Type B pancreatic cell (in vitro differentiated cells): Measurements from ENCODE around the gene BBS2. TPM values are rescaled to one million over a fixed set of nuclear protein-coding genes. Genes with fewer than 3 reads are reported as not detected.

Experiments
- DNase-seq: peaks from one replicate; pipeline ENCODE4 v3.0.0; 2021; ENCODE audit warnings: mixed read lengths; ENCODE audit not compliant: unreplicated experiment; ENCODE audit errors: extremely low spot score
- H3K27ac Mint-ChIP-seq: 2 replicates; pipeline ENCODE4 v1.8.0; 2021; ENCODE audit warnings: mild to moderate bottlenecking, mixed read lengths
- H3K27me3 Mint-ChIP-seq: 2 replicates; pipeline ENCODE4 v1.8.0; 2021; ENCODE audit warnings: mixed read lengths
- H3K36me3 Mint-ChIP-seq: 2 replicates; pipeline ENCODE4 v1.8.0; 2021; ENCODE audit warnings: mixed read lengths
- H3K4me1 Mint-ChIP-seq: one replicate; pipeline ENCODE4 v1.8.0; 2021; ENCODE audit warnings: mixed read lengths; ENCODE audit not compliant: unreplicated experiment
- H3K4me3 Mint-ChIP-seq: 2 replicates; pipeline ENCODE4 v1.8.0; 2021; ENCODE audit warnings: mild to moderate bottlenecking, mixed read lengths
- H3K9me3 Mint-ChIP-seq: 2 replicates; pipeline ENCODE4 v1.8.0; 2021; ENCODE audit warnings: mixed read lengths
- total RNA-seq: library from RNA; stranded (reverse); gene quantifications from 2 replicates; pipeline ENCODE4 v1.2.1, GENCODE V29; 2021; ENCODE audit warnings: low replicate concordance
- TF ChIP-seq, protein P1 (sequence below): fragments of 200-600 bp; sonication (generic); conservative IDR thresholded peaks from 2 replicates; pipeline ENCODE4 v1.5.0; 2021; ENCODE audit warnings: antibody characterized with exemption, mild to moderate bottlenecking

Gene BBS2
- total RNA-seq, 1 donor from 2014 or later = 39.6 TPM

DNA sequence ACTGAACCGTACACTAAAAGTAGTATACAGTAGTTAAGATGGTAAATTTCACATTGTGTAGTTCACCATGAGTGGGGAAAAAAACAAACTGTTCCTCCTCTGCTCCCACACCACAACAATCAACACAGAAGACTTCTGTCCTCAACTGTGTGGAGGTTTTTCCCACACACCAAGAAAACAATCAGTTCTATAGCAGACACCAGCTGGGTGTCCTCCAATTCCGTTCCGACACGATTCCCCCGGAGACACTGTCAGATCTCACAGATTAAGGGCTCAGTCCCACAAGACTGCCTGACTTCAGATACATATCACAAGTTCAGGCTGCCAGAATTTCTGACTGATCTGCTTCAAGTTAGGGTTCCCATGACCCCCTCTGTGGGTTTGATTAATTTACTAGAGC, 31.8 kb downstream of the BBS2 start:
- Mint-ChIP-seq H3K4me3 (no peak overlapping the region), H3K9me3 (no peaks in the 10 kb centered on the region), H3K4me1 (no peaks in the 10 kb centered on the region), H3K36me3 (peaks cover 10% of the 10 kb centered on the region), H3K27me3 (no peaks in the 10 kb centered on the region), H3K27ac (no peak overlapping the region)
- TF ChIP-seq, protein P1, sequence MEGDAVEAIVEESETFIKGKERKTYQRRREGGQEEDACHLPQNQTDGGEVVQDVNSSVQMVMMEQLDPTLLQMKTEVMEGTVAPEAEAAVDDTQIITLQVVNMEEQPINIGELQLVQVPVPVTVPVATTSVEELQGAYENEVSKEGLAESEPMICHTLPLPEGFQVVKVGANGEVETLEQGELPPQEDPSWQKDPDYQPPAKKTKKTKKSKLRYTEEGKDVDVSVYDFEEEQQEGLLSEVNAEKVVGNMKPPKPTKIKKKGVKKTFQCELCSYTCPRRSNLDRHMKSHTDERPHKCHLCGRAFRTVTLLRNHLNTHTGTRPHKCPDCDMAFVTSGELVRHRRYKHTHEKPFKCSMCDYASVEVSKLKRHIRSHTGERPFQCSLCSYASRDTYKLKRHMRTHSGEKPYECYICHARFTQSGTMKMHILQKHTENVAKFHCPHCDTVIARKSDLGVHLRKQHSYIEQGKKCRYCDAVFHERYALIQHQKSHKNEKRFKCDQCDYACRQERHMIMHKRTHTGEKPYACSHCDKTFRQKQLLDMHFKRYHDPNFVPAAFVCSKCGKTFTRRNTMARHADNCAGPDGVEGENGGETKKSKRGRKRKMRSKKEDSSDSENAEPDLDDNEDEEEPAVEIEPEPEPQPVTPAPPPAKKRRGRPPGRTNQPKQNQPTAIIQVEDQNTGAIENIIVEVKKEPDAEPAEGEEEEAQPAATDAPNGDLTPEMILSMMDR = no peak
- DNase-seq = no peak

DNA sequence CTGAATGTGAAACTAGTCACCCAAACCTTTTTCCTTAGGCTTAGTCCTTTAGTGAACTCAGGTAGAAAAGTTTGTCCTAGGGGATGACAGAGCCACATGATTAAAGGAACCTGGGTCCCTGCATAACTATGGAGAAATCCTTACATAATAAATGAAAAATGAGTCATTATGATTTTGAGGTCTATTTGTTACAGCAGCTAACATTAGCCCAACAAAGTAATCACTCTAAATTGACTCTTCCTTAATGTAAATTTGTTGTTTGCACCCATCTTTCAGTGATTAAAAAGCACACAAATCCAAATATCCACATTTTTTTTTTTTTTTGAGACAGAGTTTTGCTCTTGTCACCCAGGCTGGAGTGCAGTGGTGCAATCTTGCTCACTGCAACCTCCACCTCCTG, 36.4 kb downstream of the BBS2 start:
- no peaks in the 10 kb centered on the region for H3K27me3 Mint-ChIP-seq
- TF ChIP-seq, protein P1 = no peak
- peaks cover 18% of the 10 kb centered on the region for H3K4me1 Mint-ChIP-seq
- no peak overlapping the region for H3K27ac Mint-ChIP-seq
- no peaks in the 10 kb centered on the region for H3K9me3 Mint-ChIP-seq
- no peak for DNase-seq
- no peak overlapping the region for H3K4me3 Mint-ChIP-seq
- peaks cover 14% of the 10 kb centered on the region for H3K36me3 Mint-ChIP-seq

DNA sequence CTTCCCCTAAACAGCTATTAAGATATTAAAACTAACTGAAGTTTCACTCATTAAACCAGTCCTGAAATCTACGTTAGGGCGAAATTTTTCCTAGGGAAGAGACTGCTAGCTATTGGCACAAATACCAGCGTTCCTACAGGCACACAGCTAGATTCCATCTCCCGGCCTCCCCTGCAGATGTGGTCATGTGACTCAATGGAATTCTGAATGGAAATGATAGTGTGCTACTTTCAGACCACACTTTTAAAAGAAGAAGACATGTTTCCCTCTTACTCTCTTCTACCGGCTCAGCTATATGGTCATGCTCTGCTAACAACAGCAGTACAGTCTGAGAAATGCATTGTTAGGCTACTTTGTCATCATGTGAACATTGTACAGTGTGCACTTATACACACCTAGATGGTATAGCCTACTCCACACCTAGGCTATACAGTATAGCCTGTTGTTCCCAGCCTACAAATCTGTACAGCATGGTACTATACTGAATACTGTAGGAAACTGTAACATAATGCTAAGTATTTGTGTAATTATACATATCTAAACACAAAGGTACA, 37.1 kb downstream of the BBS2 start:
- TF ChIP-seq, protein P1 = no peak
- Mint-ChIP-seq H3K27me3 (no peaks in the 10 kb centered on the region), H3K27ac (no peak overlapping the region), H3K4me1 (peaks cover 18% of the 10 kb centered on the region), H3K4me3 (no peak overlapping the region), H3K9me3 (no peaks in the 10 kb centered on the region), H3K36me3 (peaks cover 15% of the 10 kb centered on the region)
- DNase-seq = no peak

DNA sequence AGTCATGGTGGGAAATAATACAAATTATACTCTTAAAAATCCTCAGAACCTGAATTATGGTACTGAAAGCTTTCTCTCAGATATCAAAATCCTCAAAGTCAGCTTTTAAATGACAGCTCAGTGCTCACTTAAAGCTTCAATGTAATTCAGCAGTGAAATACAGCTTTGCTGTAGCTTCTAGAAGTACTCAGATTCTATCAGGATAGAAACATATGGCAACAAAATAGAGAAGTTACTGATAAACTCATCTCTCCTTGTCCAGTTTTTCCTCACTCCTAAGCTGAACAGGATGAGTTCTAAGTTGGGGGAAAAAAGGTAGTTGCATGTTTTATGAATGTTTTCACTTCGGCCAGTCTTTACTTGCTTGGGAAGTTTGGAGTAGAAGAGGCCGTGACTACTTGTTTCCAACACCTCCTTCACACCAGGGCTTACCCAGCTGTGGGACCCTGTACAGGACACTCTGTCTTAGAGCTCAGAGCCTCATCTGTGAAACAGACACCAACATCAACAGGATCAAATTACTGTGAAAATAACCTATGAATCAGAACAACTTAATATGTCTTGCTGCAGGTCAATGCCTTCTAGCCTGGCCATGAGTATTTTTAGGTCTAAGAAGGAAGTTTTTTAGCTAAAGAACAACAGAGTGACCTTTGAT, 38.2 kb downstream of the BBS2 start:
- no peak for DNase-seq
- H3K4me3 Mint-ChIP-seq = no peak overlapping the region
- TF ChIP-seq, protein P1 = no peak
- H3K9me3 Mint-ChIP-seq = no peaks in the 10 kb centered on the region
- H3K27ac Mint-ChIP-seq = peak overlapping the region; percentile 45
- peaks cover 22% of the 10 kb centered on the region for H3K36me3 Mint-ChIP-seq
- no peaks in the 10 kb centered on the region for H3K27me3 Mint-ChIP-seq
- peaks cover 18% of the 10 kb centered on the region for H3K4me1 Mint-ChIP-seq

DNA sequence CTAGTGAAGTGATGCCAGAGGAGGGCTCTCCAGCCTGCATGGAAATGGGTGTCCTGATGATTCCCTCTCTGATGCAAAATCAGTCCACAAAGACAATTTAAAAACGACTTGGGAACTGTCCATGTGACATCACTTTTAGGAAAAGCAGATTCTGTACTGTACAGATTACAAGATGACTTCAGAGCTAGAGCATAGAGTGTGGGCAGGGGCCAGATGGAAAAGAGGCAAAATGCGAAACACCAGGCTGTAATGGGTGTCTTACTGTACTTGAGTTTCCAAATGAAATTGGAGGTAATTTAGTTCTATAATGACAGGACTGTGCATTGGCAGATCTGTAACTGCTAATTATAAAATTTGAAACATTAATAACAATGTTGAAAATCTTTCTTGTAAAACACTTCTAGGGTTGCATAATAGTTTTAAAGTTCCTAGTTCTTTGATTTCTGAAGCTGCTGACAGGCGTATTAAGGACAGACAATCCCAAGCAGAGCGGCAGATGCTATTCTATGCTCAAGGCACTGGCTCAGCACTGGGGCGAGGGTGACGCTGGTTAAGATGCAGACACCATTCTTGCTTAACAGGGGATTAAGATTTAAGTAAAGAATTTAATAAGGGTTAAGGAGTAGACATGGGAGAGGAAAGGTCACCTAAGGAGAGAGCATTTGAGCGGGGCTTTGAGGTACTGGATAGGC, 38.9 kb downstream of the BBS2 start:
- H3K36me3 Mint-ChIP-seq = peaks cover 27% of the 10 kb centered on the region
- TF ChIP-seq, protein P1 = no peak

More for the DNA sequence above, 38.9 kb downstream of the BBS2 start:
- H3K9me3 Mint-ChIP-seq = no peaks in the 10 kb centered on the region
- H3K4me1 Mint-ChIP-seq = peaks cover 18% of the 10 kb centered on the region
- no peak overlapping the region for H3K27ac Mint-ChIP-seq
- DNase-seq = no peak
- no peaks in the 10 kb centered on the region for H3K27me3 Mint-ChIP-seq
- H3K4me3 Mint-ChIP-seq = no peak overlapping the region
